Endothelial cell of umbilical vein (primary cell): ENCODE results near the gene VPS4A. TPM values are rescaled to one million over a fixed set of nuclear protein-coding genes. Genes with fewer than 3 reads are reported as not detected.

Experiments used
- BruUV-seq: library from RNA; stranded (reverse); fragments of 400-500 nt; replicated peaks from 2 replicates; lab custom pipeline; 2021; lab: Mats Ljungman, UMichigan
- CTCF ChIA-PET: fragments of 300-600, 350-600 bp; sonication (Branson Sonifier 250); formaldehyde crosslinking; loops from one replicate; lab custom pipeline; 2021; ENCODE audit warnings: antibody characterized with exemption, inconsistent platforms; lab: Charles Lee
- POLR2A ChIA-PET: fragments of 300-600, 350-600 bp; sonication (Branson Sonifier 250); formaldehyde crosslinking; loops from one replicate; lab custom pipeline; 2021; ENCODE audit warnings: antibody characterized with exemption, inconsistent platforms; lab: Charles Lee
- DNase-seq: peaks from one replicate; pipeline ENCODE4 v3.0.0-alpha.2; 2011; ENCODE audit warnings: low read depth, low spot score
- FAIRE-seq: peaks from 2 replicates; lab custom pipeline; 2011; peaks lifted over from hg19 to GRCh38; lab: Jason Lieb, UNC
- H2AFZ ChIP-seq: 2 replicates; pipeline ENCODE4 v1.6.0; 2012; ENCODE audit warnings: low read depth, low read length, control low read depth, inconsistent platforms
- H3K27ac ChIP-seq: 2 replicates; pipeline ENCODE4 v1.5.1; 2011; ENCODE audit warnings: low read depth, mild to moderate bottlenecking, control low read depth, low read length, moderate library complexity; ENCODE audit not compliant: insufficient read depth
- H3K27me3 ChIP-seq, 2 experiments: 2 replicates each; pipeline versions ENCODE4 v1.6.0 to v1.6.1; 2011; ENCODE audit warnings: low read length in 2 of 2, mixed read lengths in 1 of 2; ENCODE audit not compliant: control insufficient read depth in 2 of 2, insufficient read depth in 2 of 2
- H3K36me3 ChIP-seq, 2 experiments: 2 replicates in 1 of 2; 3 replicates in 1 of 2; pipeline ENCODE4 v1.5.1; 2011; ENCODE audit warnings: low read length in 2 of 2, mild to moderate bottlenecking in 1 of 2, moderate library complexity in 1 of 2; ENCODE audit not compliant: control insufficient read depth in 2 of 2, insufficient read depth in 2 of 2; ENCODE audit errors: extremely low read depth in 1 of 2
- H3K4me1 ChIP-seq: 3 replicates; pipeline ENCODE4 v1.5.1; 2011; ENCODE audit warnings: mild to moderate bottlenecking, low read length; ENCODE audit not compliant: control insufficient read depth, insufficient read depth; ENCODE audit errors: extremely low read depth
- H3K4me2 ChIP-seq: 2 replicates; pipeline ENCODE4 v1.6.1; 2011; ENCODE audit warnings: low read length, control low read depth, mixed read lengths; ENCODE audit not compliant: insufficient read depth
- H3K4me3 ChIP-seq, 3 experiments: fragments of 200-600 bp in 1 of 3; sonication (generic), shearing (Covaris generic) in 1 of 3; replicated peaks in 1 of 3; 2 replicates each; pipeline ENCODE4 v1.5.1; 2011 to 2016; ENCODE audit warnings: control low read depth in 3 of 3, low read length in 3 of 3, mild to moderate bottlenecking in 2 of 3, inconsistent platforms in 1 of 3, low read depth in 1 of 3, moderate library complexity in 1 of 3; ENCODE audit not compliant: insufficient read depth in 1 of 3
- H3K79me2 ChIP-seq: 2 replicates; pipeline ENCODE4 v1.6.0; 2012; ENCODE audit warnings: low read length, inconsistent platforms; ENCODE audit not compliant: control insufficient read depth, insufficient read depth
- H3K9ac ChIP-seq: replicated peaks from 2 replicates; pipeline ENCODE3; 2011; ENCODE audit warnings: low read length, control low read depth; ENCODE audit not compliant: insufficient read depth; ENCODE audit errors: extremely low read depth
- H3K9me1 ChIP-seq: replicated peaks from 3 replicates; pipeline ENCODE4 v1.6.0; 2011; ENCODE audit warnings: mild to moderate bottlenecking, low read length; ENCODE audit not compliant: control insufficient read depth, insufficient read depth; ENCODE audit errors: extremely low read depth
- H3K9me3 ChIP-seq: replicated peaks from 2 replicates; pipeline ENCODE4 v1.5.1; 2012; ENCODE audit warnings: low read length, inconsistent platforms; ENCODE audit not compliant: control insufficient read depth, insufficient read depth
- H4K20me1 ChIP-seq: replicated peaks from 2 replicates; pipeline ENCODE3; 2011; ENCODE audit warnings: mild to moderate bottlenecking, low read length; ENCODE audit not compliant: control insufficient read depth, insufficient read depth; ENCODE audit errors: extremely low read depth
- EZH2 ChIP-seq: IDR thresholded peaks from 2 replicates; pipeline ENCODE4 v1.6.1; 2012; ENCODE audit warnings: borderline replicate concordance, low read depth, mild to moderate bottlenecking, moderate library complexity, low read length, inconsistent platforms; ENCODE audit not compliant: severe bottlenecking
- FOS ChIP-seq: IDR thresholded peaks from 2 replicates; pipeline ENCODE4 v1.6.1; 2011; ENCODE audit warnings: mild to moderate bottlenecking, low read length, moderate library complexity, borderline replicate concordance; ENCODE audit not compliant: insufficient read depth
- GATA2 ChIP-seq: IDR thresholded peaks from 2 replicates; pipeline ENCODE4 v1.7.0; 2011; ENCODE audit warnings: low read depth, mild to moderate bottlenecking, moderate library complexity, mixed read lengths, low read length; ENCODE audit not compliant: insufficient read length, insufficient read depth
- JUN ChIP-seq: IDR thresholded peaks from 2 replicates; pipeline ENCODE4 v1.6.1; 2011; ENCODE audit warnings: borderline replicate concordance, low read depth; ENCODE audit not compliant: insufficient read length, insufficient read depth
- MYC ChIP-seq: IDR thresholded peaks from one replicate; pipeline ENCODE4 v1.6.1; 2011; ENCODE audit warnings: mild to moderate bottlenecking, low read depth, low read length
- POLR2A ChIP-seq: IDR thresholded peaks from 2 replicates; pipeline ENCODE4 v1.6.1; 2012; ENCODE audit warnings: low read depth, mild to moderate bottlenecking, control low read depth, low read length
- POLR2AphosphoS5 ChIP-seq: IDR thresholded peaks from 2 replicates; pipeline ENCODE4 v1.6.1; 2012; ENCODE audit warnings: low read depth, mild to moderate bottlenecking, control low read depth, low read length, moderate library complexity; ENCODE audit not compliant: insufficient read depth
- dilution Hi-C: fragments of 300-500 bp; cut with MboI; formaldehyde crosslinking; loops from one replicate; pipeline ENCODE4 v1.15.0; 2019; ENCODE audit warnings: low sequenced_read_pairs; ENCODE audit not compliant: extremely low pct_ligation_motif_present
- intact Hi-C: fragments of 100-400 bp; cut with micrococcal nuclease; formaldehyde crosslinking; loops from one replicate; pipeline ENCODE4 v1.10.0; 2022
- polyA plus RNA-seq, 4 experiments: library from polyadenylated mRNA; depleted of rRNA in 3 of 4; stranded (reverse) in 3 of 4; unstranded in 1 of 4; fragments of >200 nt; gene quantifications; 2 replicates each; pipeline versions ENCODE4 v1.2.1 to v1.2.3, GENCODE V29; 2011 to 2012; ENCODE audit warnings: missing spikeins in 1 of 4
- total RNA-seq: library from RNA; stranded (reverse); gene quantifications from 2 replicates; pipeline ENCODE4 v1.2.3, GENCODE V29; 2021
- TF ChIP-seq, protein P1 (sequence below), 2 donors: IDR thresholded peaks; 1 replicate in 1 of 2; 2 replicates in 1 of 2; pipeline ENCODE4 v1.5.1; 2011; ENCODE audit warnings: low read length in 2 of 2, mild to moderate bottlenecking in 2 of 2, moderate library complexity in 2 of 2, control low read depth in 1 of 2, inconsistent platforms in 1 of 2, low read depth in 1 of 2; ENCODE audit not compliant: insufficient read depth in 1 of 2; ENCODE audit errors: extremely low read depth in 1 of 2
- TF ChIP-seq, protein P2 (sequence below): IDR thresholded peaks from 2 replicates; pipeline ENCODE4 v1.6.1; 2011; ENCODE audit not compliant: insufficient read depth, insufficient read length

VPS4A gene
- total and polyA plus RNA-seq, 2 donors (not counting 3 experiments of a cell fraction or from before 2014, with no cell fraction given): 22.3 to 34.8 TPM

GRCh38 chr16:69266334-69267063, 44.7 kb upstream of the VPS4A start:
- Histone ChIP-seq H4K20me1 (no peaks in the 10 kb centered on the region), H3K27ac (no peak overlapping the region), H3K4me2 (no peak overlapping the region), H3K4me3 (no peak overlapping the region), H3K9me3 (no peaks in the 10 kb centered on the region), H3K27me3 (no peaks in the 10 kb centered on the region), H2AFZ (no peak overlapping the region), H3K9me1 (no peaks in the 10 kb centered on the region), H3K79me2 (peaks cover 12% of the 10 kb centered on the region), H3K9ac (no peak overlapping the region), H3K4me1 (no peaks in the 10 kb centered on the region), H3K36me3 (peaks cover 3 to 12% of the 10 kb centered on the region in 2 experiments)
- CTCF ChIA-PET: interaction anchor here (1.9 kb wide), 1 partner anchor 116 kb away, joined by 7 read pairs; no protein-coding TSS in a partner anchor
- FAIRE-seq (no peak), DNase-seq (no peak)
- no TSS peak for BruUV-seq
- no peak for TF ChIP-seq GATA2
- no peak for TF ChIP-seq FOS
- no peak for TF ChIP-seq MYC
- TF ChIP-seq, protein P1, sequence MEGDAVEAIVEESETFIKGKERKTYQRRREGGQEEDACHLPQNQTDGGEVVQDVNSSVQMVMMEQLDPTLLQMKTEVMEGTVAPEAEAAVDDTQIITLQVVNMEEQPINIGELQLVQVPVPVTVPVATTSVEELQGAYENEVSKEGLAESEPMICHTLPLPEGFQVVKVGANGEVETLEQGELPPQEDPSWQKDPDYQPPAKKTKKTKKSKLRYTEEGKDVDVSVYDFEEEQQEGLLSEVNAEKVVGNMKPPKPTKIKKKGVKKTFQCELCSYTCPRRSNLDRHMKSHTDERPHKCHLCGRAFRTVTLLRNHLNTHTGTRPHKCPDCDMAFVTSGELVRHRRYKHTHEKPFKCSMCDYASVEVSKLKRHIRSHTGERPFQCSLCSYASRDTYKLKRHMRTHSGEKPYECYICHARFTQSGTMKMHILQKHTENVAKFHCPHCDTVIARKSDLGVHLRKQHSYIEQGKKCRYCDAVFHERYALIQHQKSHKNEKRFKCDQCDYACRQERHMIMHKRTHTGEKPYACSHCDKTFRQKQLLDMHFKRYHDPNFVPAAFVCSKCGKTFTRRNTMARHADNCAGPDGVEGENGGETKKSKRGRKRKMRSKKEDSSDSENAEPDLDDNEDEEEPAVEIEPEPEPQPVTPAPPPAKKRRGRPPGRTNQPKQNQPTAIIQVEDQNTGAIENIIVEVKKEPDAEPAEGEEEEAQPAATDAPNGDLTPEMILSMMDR (IDR thresholded peaks at IDR 0.05; ENCODE audit: extremely low read depth in 1 of 2, insufficient read depth in 1 of 2, low read depth in 1 of 2, low read length in 2 of 2): no peak
- TF ChIP-seq JUN: no peak
- no peak for TF ChIP-seq POLR2A
- no peak for TF ChIP-seq POLR2AphosphoS5
- TF ChIP-seq EZH2: no peak
- TF ChIP-seq, protein P2, sequence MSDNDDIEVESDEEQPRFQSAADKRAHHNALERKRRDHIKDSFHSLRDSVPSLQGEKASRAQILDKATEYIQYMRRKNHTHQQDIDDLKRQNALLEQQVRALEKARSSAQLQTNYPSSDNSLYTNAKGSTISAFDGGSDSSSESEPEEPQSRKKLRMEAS: no peak
- POLR2A ChIA-PET: no interaction called here
- intact Hi-C loops: no loop called here
- dilution Hi-C loops: no loop called here
